ENCODE results near the gene CISH. TPM values are rescaled to one million over a fixed set of nuclear protein-coding genes. Genes with fewer than 3 reads are reported as not detected.

CISH gene
- total and polyA plus RNA-seq, 4 donors, result 4.7 to 32.5 (median 24.3) TPM

- peaks cover 57 to 94% (median 86%) of the 10 kb centered on the region in 4 donors for H3K4me1 ChIP-seq (ENCODE audit: control insufficient read depth in 4 of 4, insufficient read depth in 4 of 4, low read length in 3 of 4)
- H3K27me3 ChIP-seq (ENCODE audit: control insufficient read depth in 4 of 4, insufficient read depth in 4 of 4, low read length in 3 of 4), result no peaks in the 10 kb centered on the region
- no peak for DNase-seq (ENCODE audit: low spot score)
- WGBS, result 46% methylated on average over 3 of the region's 3 CpGs
- TF ChIP-seq GABPA (IDR thresholded peaks at IDR 0.05 in 1 of 2, conservative IDR thresholded peaks at IDR 0.05 in 1 of 2) (no peak), RXRA (IDR thresholded peaks at IDR 0.05) (peak in 1 of 2 donors; percentile 58), MAX (IDR thresholded peaks at IDR 0.05) (no peak), HNF4A (conservative IDR thresholded peaks at IDR 0.05) (peak in 1 of 2 donors; percentile 28), HNF4G (IDR thresholded peaks at IDR 0.05) (no peak), YY1 (IDR thresholded peaks at IDR 0.05) (peak; percentile 45)
- no peaks in the 10 kb centered on the region for H3K36me3 ChIP-seq (ENCODE audit: control insufficient read depth in 4 of 4, insufficient read depth in 3 of 4, low read depth in 1 of 4, low read length in 3 of 4)
- no peak overlapping the region for H3K9ac ChIP-seq (ENCODE audit: low read depth in 1 of 2, low read length in 2 of 2)
- H3K4me3 ChIP-seq (ENCODE audit: low read depth in 1 of 3, low read length in 3 of 3), result no peak overlapping the region
- peak overlapping the region; percentile 68 to 73 for H3K27ac ChIP-seq (ENCODE audit: low read depth in 1 of 2, low read length in 2 of 2)
- H3K9me3 ChIP-seq (ENCODE audit: control insufficient read depth in 4 of 4, low read length in 3 of 4), result no peaks in the 10 kb centered on the region
These were observed 24.9 kb downstream of the CISH start for GRCh38 chr3:50586763-50587070.

DNA sequence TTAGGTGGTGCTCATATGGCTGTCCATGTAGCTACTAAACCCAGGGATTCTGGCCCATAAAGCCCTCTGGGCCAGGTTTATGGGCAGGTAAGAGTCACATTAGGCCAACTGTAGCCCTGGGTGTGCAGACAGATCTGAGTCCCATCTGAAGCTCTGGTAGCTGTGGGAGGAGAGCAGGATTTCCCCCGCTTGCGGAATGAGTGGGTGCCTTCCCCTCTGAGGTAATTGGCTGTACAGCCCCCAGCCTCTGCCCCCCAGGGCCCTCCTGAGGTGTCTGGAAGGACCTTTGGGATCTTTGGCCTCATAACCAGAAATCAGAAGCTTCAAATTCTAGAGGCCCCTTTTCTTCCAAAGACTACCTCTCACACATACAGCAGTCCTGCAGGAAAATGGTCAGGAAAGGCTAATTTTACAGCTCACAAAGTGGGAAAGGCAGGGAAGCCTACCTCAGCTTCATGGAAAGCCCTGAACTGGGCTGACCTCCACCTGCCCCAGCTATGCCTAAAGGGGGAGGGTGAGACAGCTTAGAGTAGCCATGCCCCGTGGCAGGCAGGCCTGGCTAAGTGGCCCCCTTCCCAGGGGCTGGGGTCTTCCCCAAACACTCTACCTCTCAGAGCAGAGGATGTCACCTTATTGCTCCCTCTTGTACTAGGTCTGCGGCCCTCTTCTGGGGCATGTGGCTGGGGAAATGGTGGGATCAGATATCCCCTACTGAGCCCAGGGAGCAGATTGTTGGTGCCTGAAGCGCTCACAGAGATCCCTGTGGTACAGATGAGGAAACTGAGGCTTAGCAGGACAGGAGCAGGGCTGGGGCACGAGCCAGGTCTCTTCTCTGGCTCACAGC lies 25.4 kb downstream of the CISH start:
- WGBS, result 82% methylated on average over 6 of the region's 6 CpGs
- no peak for DNase-seq (ENCODE audit: low spot score)
- Histone ChIP-seq H3K27me3 (ENCODE audit: control insufficient read depth in 4 of 4, insufficient read depth in 4 of 4, low read length in 3 of 4) (no peaks in the 10 kb centered on the region), H3K36me3 (ENCODE audit: control insufficient read depth in 4 of 4, insufficient read depth in 3 of 4, low read depth in 1 of 4, low read length in 3 of 4) (no peaks in the 10 kb centered on the region), H3K27ac (ENCODE audit: low read depth in 1 of 2, low read length in 2 of 2) (peak overlapping the region; percentile 19 to 68), H3K9me3 (ENCODE audit: control insufficient read depth in 4 of 4, low read length in 3 of 4) (no peaks in the 10 kb centered on the region), H3K4me3 (ENCODE audit: low read depth in 1 of 3, low read length in 3 of 3) (no peak overlapping the region), H3K4me1 (ENCODE audit: control insufficient read depth in 4 of 4, insufficient read depth in 4 of 4, low read length in 3 of 4) (peaks cover 58 to 94% (median 88%) of the 10 kb centered on the region in 4 donors), H3K9ac (ENCODE audit: low read depth in 1 of 2, low read length in 2 of 2) (peak overlapping the region in 1 of 2 donors; percentile 20)
- TF ChIP-seq SP1 (IDR thresholded peaks at IDR 0.05) (no peak), MAX (IDR thresholded peaks at IDR 0.05) (no peak), HNF4A (conservative IDR thresholded peaks at IDR 0.05) (no peak), YY1 (IDR thresholded peaks at IDR 0.05) (no peak), HNF4G (IDR thresholded peaks at IDR 0.05) (no peak), RAD21 (IDR thresholded peaks at IDR 0.05) (no peak), FOXA2 (IDR thresholded peaks at IDR 0.05) (no peak)
- TF ChIP-seq, protein P1, sequence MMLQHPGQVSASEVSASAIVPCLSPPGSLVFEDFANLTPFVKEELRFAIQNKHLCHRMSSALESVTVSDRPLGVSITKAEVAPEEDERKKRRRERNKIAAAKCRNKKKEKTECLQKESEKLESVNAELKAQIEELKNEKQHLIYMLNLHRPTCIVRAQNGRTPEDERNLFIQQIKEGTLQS (IDR thresholded peaks at IDR 0.05), result no peak

DNA sequence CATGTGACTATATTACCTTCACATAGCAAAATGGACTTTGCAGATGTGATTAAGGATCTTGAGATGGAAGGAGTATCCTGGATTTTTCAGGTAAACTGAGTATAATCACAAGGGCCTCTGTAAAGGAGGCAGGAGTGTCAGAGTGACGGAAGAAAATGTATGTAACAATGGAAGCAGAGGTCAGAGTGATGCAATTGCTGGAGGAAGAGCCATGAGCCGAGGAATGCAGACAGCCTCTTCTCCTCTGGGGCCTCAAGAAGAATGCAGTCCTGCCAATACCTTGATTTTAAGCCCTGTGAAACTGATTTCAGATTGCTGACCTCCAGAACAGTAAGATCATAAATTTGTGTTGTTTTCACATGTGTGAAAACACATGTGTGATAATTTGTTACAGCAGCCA lies 27.2 kb downstream of the CISH start:
- no peaks in the 10 kb centered on the region for H3K27me3 ChIP-seq (ENCODE audit: control insufficient read depth in 4 of 4, insufficient read depth in 4 of 4, low read length in 3 of 4)
- no peaks in the 10 kb centered on the region for H3K9me3 ChIP-seq (ENCODE audit: control insufficient read depth in 4 of 4, low read length in 3 of 4)
- H3K36me3 ChIP-seq (ENCODE audit: control insufficient read depth in 4 of 4, insufficient read depth in 3 of 4, low read depth in 1 of 4, low read length in 3 of 4), result peaks cover 0 to 2% (median 0%) of the 10 kb centered on the region in 4 donors
- 55% methylated on average over 2 of the region's 2 CpGs for WGBS
- no peak overlapping the region for H3K9ac ChIP-seq (ENCODE audit: low read depth in 1 of 2, low read length in 2 of 2)
- DNase-seq (ENCODE audit: low spot score), result no peak
- peak overlapping the region; percentile 50 to 90 for H3K27ac ChIP-seq (ENCODE audit: low read depth in 1 of 2, low read length in 2 of 2)
- H3K4me3 ChIP-seq (ENCODE audit: low read depth in 1 of 3, low read length in 3 of 3), result no peak overlapping the region
- H3K4me1 ChIP-seq (ENCODE audit: control insufficient read depth in 4 of 4, insufficient read depth in 4 of 4, low read length in 3 of 4), result peaks cover 53 to 99% (median 96%) of the 10 kb centered on the region in 4 donors
- no peak for TF ChIP-seq FOXA2 (IDR thresholded peaks at IDR 0.05)
- TF ChIP-seq YY1 (IDR thresholded peaks at IDR 0.05), result no peak
- TF ChIP-seq HNF4G (IDR thresholded peaks at IDR 0.05), result no peak
- TF ChIP-seq, protein P2, sequence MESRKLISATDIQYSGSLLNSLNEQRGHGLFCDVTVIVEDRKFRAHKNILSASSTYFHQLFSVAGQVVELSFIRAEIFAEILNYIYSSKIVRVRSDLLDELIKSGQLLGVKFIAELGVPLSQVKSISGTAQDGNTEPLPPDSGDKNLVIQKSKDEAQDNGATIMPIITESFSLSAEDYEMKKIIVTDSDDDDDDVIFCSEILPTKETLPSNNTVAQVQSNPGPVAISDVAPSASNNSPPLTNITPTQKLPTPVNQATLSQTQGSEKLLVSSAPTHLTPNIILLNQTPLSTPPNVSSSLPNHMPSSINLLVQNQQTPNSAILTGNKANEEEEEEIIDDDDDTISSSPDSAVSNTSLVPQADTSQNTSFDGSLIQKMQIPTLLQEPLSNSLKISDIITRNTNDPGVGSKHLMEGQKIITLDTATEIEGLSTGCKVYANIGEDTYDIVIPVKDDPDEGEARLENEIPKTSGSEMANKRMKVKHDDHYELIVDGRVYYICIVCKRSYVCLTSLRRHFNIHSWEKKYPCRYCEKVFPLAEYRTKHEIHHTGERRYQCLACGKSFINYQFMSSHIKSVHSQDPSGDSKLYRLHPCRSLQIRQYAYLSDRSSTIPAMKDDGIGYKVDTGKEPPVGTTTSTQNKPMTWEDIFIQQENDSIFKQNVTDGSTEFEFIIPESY (IDR thresholded peaks at IDR 0.05), result no peak
- no peak for TF ChIP-seq FOXA1 (IDR thresholded peaks at IDR 0.05)
- no peak for TF ChIP-seq NR2F2 (IDR thresholded peaks at IDR 0.05)
- no peak for TF ChIP-seq RAD21 (IDR thresholded peaks at IDR 0.05)
- no peak for TF ChIP-seq JUND (IDR thresholded peaks at IDR 0.05)
- no peak for TF ChIP-seq EGR1 (IDR thresholded peaks at IDR 0.05; ENCODE audit: low read depth in 2 of 2)
- TF ChIP-seq, protein P3, sequence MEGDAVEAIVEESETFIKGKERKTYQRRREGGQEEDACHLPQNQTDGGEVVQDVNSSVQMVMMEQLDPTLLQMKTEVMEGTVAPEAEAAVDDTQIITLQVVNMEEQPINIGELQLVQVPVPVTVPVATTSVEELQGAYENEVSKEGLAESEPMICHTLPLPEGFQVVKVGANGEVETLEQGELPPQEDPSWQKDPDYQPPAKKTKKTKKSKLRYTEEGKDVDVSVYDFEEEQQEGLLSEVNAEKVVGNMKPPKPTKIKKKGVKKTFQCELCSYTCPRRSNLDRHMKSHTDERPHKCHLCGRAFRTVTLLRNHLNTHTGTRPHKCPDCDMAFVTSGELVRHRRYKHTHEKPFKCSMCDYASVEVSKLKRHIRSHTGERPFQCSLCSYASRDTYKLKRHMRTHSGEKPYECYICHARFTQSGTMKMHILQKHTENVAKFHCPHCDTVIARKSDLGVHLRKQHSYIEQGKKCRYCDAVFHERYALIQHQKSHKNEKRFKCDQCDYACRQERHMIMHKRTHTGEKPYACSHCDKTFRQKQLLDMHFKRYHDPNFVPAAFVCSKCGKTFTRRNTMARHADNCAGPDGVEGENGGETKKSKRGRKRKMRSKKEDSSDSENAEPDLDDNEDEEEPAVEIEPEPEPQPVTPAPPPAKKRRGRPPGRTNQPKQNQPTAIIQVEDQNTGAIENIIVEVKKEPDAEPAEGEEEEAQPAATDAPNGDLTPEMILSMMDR (IDR thresholded peaks at IDR 0.05; ENCODE audit: low read depth, low read length, missing input control), result no peak
- TF ChIP-seq MAX (IDR thresholded peaks at IDR 0.05), result no peak
- TF ChIP-seq, protein P4, sequence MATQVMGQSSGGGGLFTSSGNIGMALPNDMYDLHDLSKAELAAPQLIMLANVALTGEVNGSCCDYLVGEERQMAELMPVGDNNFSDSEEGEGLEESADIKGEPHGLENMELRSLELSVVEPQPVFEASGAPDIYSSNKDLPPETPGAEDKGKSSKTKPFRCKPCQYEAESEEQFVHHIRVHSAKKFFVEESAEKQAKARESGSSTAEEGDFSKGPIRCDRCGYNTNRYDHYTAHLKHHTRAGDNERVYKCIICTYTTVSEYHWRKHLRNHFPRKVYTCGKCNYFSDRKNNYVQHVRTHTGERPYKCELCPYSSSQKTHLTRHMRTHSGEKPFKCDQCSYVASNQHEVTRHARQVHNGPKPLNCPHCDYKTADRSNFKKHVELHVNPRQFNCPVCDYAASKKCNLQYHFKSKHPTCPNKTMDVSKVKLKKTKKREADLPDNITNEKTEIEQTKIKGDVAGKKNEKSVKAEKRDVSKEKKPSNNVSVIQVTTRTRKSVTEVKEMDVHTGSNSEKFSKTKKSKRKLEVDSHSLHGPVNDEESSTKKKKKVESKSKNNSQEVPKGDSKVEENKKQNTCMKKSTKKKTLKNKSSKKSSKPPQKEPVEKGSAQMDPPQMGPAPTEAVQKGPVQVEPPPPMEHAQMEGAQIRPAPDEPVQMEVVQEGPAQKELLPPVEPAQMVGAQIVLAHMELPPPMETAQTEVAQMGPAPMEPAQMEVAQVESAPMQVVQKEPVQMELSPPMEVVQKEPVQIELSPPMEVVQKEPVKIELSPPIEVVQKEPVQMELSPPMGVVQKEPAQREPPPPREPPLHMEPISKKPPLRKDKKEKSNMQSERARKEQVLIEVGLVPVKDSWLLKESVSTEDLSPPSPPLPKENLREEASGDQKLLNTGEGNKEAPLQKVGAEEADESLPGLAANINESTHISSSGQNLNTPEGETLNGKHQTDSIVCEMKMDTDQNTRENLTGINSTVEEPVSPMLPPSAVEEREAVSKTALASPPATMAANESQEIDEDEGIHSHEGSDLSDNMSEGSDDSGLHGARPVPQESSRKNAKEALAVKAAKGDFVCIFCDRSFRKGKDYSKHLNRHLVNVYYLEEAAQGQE (IDR thresholded peaks at IDR 0.05), result no peak
- TF ChIP-seq, protein P1 (IDR thresholded peaks at IDR 0.05), result no peak
- TF ChIP-seq GABPA (IDR thresholded peaks at IDR 0.05 in 1 of 2, conservative IDR thresholded peaks at IDR 0.05 in 1 of 2), result no peak
- no peak for TF ChIP-seq HNF4A (conservative IDR thresholded peaks at IDR 0.05)
- TF ChIP-seq SP1 (IDR thresholded peaks at IDR 0.05), result no peak

Data from liver (tissue), 9 donors.